ENCODE data around the gene TCERG1L. TPM values are rescaled to one million over a fixed set of nuclear protein-coding genes. Genes with fewer than 3 reads are reported as not detected.
"Not testable (repeated sequence)": the region's sequence is repeated elsewhere in the genome, so short reads cannot be mapped to it uniquely, and the experiment has no call there.

The TCERG1L gene
- total RNA-seq, 4 donors from 2014 or later = 0.41 TPM; not detected in 3

GRCh38 chr10:131177431-131178327, 133.8 kb downstream of the TCERG1L start:
- no peaks in the 10 kb centered on the region for H3K4me1 ChIP-seq
- no peaks in the 10 kb centered on the region for H3K27me3 ChIP-seq
- no peak for TF ChIP-seq POLR2A (IDR thresholded peaks at IDR 0.05)
- TF ChIP-seq, protein P1, sequence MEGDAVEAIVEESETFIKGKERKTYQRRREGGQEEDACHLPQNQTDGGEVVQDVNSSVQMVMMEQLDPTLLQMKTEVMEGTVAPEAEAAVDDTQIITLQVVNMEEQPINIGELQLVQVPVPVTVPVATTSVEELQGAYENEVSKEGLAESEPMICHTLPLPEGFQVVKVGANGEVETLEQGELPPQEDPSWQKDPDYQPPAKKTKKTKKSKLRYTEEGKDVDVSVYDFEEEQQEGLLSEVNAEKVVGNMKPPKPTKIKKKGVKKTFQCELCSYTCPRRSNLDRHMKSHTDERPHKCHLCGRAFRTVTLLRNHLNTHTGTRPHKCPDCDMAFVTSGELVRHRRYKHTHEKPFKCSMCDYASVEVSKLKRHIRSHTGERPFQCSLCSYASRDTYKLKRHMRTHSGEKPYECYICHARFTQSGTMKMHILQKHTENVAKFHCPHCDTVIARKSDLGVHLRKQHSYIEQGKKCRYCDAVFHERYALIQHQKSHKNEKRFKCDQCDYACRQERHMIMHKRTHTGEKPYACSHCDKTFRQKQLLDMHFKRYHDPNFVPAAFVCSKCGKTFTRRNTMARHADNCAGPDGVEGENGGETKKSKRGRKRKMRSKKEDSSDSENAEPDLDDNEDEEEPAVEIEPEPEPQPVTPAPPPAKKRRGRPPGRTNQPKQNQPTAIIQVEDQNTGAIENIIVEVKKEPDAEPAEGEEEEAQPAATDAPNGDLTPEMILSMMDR (IDR thresholded peaks at IDR 0.05) = no peak
- H3K27ac ChIP-seq = no peak overlapping the region
- no peak for DNase-seq
- H3K4me3 ChIP-seq = no peak overlapping the region
- no peaks in the 10 kb centered on the region for H3K36me3 ChIP-seq
- intact Hi-C loops (cut with DNase I; ENCODE audit: low total_unique reads) = no loop called here
- H3K9me3 ChIP-seq = no peaks in the 10 kb centered on the region

GRCh38 chr10:131176907-131177306, 134.6 kb downstream of the TCERG1L start:
- TF ChIP-seq, protein P1 (IDR thresholded peaks at IDR 0.05) = no peak
- TF ChIP-seq POLR2A (IDR thresholded peaks at IDR 0.05) = no peak
- Histone ChIP-seq H3K4me3 (no peak overlapping the region), H3K27ac (no peak overlapping the region), H3K4me1 (no peaks in the 10 kb centered on the region), H3K36me3 (no peaks in the 10 kb centered on the region), H3K9me3 (no peaks in the 10 kb centered on the region), H3K27me3 (no peaks in the 10 kb centered on the region)
- DNase-seq = no peak
- intact Hi-C loops (cut with DNase I; ENCODE audit: low total_unique reads) = no loop called here

DNA sequence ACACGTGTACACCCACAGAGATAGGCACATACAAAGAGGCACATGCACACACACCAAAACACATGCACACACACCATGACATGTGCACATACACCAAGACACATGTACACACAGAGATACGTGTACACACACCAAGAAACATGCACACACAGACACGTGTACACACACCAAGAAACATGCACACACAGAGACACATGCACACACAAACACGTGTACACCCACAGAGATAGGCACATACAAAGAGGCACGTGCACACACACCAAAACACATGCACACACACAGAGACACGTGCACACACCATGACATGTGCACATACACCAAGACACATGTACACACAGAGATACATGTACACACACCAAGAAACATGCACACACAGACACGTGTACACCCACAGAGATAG, 135.2 kb downstream of the TCERG1L start:
- not testable (repeated sequence) for H3K27me3 ChIP-seq

GRCh38 chr10:131175891-131176290, 135.6 kb downstream of the TCERG1L start:
- Histone ChIP-seq H3K27me3 (no peaks in the 10 kb centered on the region), H3K4me1 (no peaks in the 10 kb centered on the region)
- TF ChIP-seq, protein P1 (IDR thresholded peaks at IDR 0.05) = no peak
- no peak for TF ChIP-seq POLR2A (IDR thresholded peaks at IDR 0.05)

More for the DNA sequence above, 135.2 kb downstream of the TCERG1L start:
- H3K36me3 ChIP-seq; H3K4me3 ChIP-seq; H3K27ac ChIP-seq; intact Hi-C loops (cut with DNase I; ENCODE audit: low total_unique reads); H3K4me1 ChIP-seq; DNase-seq; H3K9me3 ChIP-seq: not testable (repeated sequence)

GRCh38 chr10:131174651-131175540, 136.6 kb downstream of the TCERG1L start:
- no peaks in the 10 kb centered on the region for H3K4me1 ChIP-seq

More at GRCh38 chr10:131175891-131176290, 135.6 kb downstream of the TCERG1L start:
- Histone ChIP-seq H3K27ac (no peak overlapping the region), H3K4me3 (no peak overlapping the region), H3K36me3 (no peaks in the 10 kb centered on the region), H3K9me3 (no peaks in the 10 kb centered on the region)
- no peak for DNase-seq
- intact Hi-C loops (cut with DNase I; ENCODE audit: low total_unique reads) = no loop called here

More at GRCh38 chr10:131174651-131175540, 136.6 kb downstream of the TCERG1L start:
- Histone ChIP-seq H3K4me3 (no peak overlapping the region), H3K9me3 (no peaks in the 10 kb centered on the region), H3K27ac (no peak overlapping the region), H3K27me3 (no peaks in the 10 kb centered on the region), H3K36me3 (no peaks in the 10 kb centered on the region)
- DNase-seq = no peak
- intact Hi-C loops (cut with DNase I; ENCODE audit: low total_unique reads) = no loop called here
- TF ChIP-seq, protein P1 (IDR thresholded peaks at IDR 0.05) = no peak
- no peak for TF ChIP-seq POLR2A (IDR thresholded peaks at IDR 0.05)
